CD4-positive, alpha-beta T cell treated with Interleukin-17A for 1 hour (primary cell): ENCODE data around the gene PCDHGA7.
"Not testable (repeated sequence)": the region's sequence is repeated elsewhere in the genome, so short reads cannot be mapped to it uniquely, and the experiment has no call there.

Experiments used
- DNase-seq: peaks from one replicate; pipeline ENCODE4 v3.0.0-alpha.2; 2020

Gene PCDHGA7

DNA sequence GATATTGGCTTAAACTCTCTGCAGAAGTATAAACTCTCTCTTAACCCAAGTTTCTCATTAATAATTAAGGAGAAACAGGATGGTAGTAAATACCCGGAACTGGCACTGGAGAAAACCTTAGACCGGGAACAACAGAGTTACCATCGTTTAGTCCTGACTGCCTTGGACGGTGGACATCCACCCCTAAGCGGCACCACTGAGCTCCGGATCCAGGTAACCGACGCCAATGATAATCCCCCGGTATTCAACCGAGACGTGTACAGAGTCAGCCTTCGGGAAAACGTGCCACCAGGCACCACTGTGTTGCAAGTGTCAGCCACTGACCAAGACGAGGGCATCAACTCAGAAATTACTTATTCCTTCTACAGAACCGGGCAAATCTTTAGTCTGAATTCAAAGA lies 16.1 kb downstream of the PCDHGA7 start:
- no peak for DNase-seq

DNA sequence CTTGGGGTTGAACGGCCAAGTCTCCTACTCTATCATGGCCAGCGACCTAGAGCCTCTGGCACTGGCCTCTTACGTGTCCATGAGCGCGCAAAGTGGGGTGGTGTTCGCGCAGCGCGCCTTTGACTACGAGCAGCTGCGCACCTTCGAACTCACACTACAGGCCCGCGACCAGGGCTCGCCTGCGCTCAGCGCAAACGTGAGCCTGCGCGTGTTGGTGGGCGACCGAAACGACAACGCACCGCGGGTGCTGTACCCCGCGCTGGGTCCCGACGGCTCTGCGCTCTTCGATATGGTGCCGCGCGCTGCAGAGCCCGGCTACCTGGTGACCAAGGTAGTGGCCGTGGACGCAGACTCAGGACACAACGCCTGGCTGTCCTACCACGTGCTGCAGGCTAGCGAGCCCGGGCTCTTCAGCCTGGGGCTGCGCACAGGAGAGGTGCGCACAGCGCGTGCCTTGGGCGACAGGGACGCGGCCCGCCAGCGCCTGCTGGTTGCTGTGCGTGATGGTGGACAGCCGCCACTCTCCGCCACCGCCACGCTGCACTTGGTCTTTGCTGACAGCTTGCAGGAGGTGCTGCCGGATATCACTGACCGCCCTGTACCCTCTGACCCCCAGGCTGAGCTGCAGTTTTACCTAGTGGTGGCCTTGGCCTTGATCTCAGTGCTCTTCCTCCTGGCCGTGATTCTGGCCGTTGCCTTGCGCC lies 17.2 kb downstream of the PCDHGA7 start:
- DNase-seq, result no peak

DNA sequence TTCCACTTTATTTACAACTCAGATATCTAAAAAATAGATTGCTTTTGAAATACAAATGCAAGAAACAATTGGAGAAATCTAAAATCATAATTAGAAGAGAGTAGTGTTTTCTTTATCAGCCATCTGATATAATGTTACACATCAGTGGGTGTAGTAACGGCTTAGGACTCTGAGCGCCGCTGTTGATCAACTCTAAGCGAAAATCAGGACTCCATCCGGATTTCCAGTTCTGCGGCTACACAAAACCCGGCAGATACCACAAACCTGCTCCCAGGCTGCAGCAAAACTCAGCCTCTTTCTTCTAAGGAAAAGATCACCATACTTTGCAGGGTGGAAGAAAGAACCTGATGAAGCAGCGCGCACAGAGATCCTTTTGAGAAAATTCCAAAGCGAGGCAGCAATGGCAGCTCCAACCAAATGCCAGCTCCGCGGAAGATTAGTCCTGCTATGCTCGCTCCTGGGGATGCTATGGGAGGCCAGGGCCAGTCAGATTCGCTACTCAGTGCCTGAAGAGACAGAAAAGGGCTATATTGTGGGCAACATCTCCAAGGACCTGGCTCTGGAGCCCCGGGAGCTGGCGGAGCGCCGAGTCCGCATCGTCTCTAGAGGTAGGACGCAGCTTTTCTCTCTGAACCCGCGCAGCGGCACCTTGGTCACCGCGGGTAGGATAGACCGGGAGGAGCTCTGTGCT lies 20.2 kb downstream of the PCDHGA7 start, which contains the start of gene PCDHGA9:
TSS of gene PCDHGA9 (plus strand) at position 226 of the 691 bp plus-strand sequence. CDS start at position 401, 175 bp downstream.
- DNase-seq, result peak; percentile 22

DNA sequence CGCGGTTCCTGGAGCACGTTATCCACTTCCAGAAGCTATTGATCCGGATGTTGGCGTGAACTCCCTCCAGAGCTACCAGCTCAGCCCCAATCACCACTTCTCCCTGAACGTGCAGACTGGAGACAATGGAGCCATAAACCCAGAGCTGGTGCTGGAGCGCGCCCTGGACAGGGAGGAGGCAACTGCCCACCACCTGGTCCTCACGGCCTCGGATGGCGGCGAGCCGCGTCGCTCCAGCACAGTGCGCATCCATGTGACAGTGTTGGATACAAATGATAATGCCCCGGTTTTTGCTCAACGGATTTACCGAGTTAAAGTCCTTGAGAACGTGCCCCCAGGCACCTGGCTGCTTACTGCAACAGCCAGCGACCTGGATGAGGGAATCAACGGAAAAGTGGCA lies 20.8 kb downstream of the PCDHGA7 start:
- DNase-seq, result no peak

DNA sequence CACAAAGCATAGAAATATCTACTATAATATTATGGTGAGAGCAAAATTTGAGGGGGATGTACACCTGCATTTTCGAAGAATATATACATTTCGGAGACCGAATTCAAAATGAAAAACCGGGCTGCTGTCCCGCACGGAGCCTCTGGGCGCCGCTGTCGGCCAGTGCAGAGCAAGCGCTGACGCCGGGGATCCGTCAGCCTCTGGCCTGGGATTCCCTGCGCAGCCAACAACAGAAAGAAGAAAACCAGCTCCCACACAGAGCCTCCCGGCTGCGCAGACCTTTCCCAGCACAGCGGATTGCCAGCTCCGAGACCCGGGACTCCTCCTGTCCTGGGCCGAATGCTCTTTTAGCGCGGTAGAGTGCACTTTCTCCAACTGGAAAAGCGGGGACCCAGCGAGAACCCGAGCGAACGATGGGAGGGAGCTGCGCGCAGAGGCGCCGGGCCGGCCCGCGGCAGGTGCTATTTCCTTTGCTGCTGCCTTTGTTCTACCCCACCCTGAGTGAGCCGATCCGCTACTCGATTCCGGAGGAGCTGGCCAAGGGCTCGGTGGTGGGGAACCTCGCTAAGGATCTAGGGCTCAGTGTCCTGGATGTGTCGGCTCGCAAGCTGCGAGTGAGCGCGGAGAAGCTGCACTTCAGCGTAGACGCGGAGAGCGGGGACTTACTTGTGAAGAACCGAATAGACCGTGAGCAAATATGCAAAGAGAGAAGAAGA lies 25.4 kb downstream of the PCDHGA7 start, which contains the start of gene PCDHGB6:
TSS of gene PCDHGB6 (plus strand) at position 232 of the 716 bp plus-strand sequence. CDS start at position 414, 182 bp downstream.
- peak; percentile 40 for DNase-seq

DNA sequence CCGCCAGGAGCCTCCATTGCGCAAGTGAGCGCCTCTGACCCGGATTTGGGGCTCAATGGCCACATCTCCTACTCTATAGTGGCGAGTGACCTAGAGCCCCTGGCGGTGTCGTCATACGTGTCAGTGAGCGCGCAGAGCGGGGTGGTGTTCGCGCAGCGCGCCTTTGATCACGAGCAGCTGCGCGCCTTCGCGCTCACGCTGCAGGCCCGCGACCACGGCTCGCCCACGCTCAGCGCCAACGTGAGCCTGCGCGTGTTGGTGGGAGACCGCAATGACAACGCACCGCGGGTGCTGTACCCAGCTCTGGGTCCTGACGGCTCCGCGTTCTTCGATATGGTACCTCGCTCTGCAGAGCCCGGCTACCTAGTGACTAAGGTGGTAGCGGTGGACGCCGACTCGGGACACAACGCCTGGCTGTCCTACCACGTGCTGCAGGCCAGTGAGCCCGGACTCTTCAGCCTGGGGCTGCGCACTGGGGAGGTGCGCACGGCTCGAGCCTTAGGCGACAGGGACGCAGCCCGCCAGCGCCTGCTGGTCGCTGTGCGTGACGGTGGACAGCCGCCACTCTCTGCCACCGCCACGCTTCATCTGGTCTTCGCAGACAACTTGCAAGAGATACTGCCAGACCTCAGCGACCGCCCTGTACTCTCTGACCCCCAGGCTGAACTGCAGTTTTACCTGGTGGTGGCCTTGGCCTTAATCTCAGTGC lies 27.2 kb downstream of the PCDHGA7 start:
- DNase-seq, result no peak

DNA sequence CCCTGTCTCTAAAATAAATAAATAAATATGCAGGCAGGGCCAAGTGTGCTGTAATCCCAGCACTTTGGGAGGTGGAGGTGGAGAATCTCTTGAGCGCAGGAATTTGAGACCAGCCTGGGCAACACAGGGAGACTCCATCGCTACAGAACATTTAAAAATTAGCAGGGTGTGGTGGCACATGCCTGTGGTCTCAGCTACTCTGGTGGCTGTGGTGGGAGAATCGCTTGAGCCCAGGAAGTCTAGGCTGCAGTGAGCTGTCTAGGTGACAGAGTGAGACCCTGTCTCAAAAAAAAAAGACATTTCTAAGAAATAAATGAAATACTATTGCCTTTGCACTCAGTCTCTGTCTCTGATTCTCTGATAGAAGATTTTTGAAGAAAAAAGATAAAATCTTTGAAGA lies 29.0 kb downstream of the PCDHGA7 start:
- no peak for DNase-seq

DNA sequence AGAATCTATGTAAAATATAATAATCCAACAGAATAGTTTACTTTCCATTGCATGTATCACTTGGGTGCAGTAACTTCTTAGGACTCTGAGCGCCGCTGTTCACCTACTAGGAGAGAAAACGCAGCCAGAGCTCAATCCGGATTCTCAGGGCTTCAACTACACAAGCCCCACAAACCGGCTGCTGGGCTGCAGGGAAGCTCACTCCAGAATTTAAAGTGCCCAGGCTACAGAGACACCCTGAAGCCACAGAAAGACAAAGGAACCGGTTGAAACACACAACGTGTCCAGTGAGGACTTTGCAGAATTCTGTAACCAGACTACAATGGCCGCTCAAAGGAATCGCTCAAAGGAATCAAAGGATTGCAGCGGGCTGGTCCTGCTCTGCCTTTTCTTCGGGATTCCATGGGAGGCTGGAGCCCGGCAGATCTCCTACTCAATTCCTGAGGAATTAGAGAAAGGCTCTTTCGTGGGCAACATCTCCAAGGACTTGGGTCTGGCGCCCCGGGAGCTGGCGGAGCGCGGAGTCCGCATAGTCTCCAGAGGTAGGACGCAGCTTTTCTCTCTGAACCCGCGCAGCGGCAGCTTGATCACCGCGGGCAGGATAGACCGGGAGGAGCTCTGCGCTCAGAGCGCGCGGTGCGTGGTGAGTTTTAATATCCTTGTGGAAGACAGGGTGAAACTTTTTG lies 30.5 kb downstream of the PCDHGA7 start, which contains the start of gene PCDHGA10:
TSS of gene PCDHGA10 (plus strand) at position 134 of the 686 bp plus-strand sequence. CDS start at position 323, 189 bp downstream.
- peak; percentile 70 for DNase-seq

DNA sequence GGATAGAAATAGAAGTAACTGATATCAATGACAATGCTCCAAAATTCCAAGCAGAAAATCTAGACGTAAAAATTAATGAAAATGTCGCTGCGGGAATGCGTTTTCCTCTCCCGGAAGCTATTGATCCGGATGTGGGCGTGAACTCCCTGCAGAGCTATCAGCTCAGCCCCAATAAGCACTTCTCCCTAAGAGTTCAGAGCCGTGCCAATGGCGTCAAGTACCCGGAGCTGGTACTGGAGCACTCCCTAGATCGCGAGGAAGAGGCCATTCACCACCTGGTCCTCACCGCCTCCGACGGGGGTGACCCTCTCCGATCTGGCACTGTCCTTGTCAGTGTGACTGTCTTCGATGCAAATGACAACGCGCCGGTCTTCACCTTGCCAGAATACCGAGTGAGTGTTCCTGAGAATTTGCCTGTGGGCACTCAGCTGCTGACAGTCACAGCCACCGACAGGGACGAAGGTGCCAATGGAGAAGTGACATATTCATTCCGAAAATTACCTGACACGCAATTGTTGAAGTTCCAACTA lies 31.1 kb downstream of the PCDHGA7 start:
- no peak for DNase-seq

DNA sequence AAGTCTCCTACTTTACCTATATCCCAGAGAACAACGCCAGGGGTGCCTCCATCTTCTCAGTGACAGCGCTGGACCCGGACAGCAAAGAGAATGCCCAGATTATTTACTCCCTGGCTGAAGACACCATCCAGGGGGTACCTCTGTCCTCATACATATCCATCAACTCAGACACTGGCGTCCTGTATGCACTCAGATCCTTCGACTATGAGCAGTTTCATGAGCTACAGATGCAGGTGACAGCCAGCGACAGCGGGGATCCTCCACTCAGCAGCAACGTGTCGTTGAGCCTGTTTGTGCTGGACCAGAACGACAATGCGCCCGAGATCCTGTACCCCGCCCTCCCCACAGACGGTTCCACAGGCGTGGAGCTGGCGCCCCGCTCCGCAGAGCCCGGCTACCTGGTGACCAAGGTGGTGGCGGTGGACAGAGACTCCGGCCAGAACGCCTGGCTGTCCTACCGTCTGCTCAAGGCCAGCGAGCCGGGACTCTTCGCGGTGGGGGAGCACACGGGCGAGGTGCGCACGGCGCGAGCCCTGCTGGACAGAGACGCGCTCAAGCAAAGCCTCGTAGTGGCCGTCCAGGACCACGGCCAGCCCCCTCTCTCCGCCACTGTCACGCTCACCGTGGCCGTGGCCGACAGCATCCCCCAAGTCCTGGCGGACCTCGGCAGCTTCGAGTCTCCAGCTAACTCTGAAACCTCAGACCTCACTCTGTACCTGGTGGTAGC lies 32.2 kb downstream of the PCDHGA7 start:
- DNase-seq, result not testable (repeated sequence)

DNA sequence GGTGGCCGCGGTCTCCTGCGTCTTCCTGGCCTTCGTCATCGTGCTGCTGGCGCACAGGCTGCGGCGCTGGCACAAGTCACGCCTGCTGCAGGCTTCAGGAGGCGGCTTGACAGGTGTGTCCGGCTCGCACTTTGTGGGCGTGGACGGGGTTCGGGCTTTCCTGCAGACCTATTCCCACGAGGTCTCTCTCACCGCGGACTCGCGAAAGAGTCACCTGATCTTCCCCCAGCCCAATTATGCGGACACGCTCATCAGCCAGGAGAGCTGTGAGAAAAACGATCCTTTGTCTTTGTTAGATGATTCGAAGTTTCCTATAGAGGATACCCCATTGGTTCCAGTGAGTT lies 32.7 kb downstream of the PCDHGA7 start:
- not testable (repeated sequence) for DNase-seq

DNA sequence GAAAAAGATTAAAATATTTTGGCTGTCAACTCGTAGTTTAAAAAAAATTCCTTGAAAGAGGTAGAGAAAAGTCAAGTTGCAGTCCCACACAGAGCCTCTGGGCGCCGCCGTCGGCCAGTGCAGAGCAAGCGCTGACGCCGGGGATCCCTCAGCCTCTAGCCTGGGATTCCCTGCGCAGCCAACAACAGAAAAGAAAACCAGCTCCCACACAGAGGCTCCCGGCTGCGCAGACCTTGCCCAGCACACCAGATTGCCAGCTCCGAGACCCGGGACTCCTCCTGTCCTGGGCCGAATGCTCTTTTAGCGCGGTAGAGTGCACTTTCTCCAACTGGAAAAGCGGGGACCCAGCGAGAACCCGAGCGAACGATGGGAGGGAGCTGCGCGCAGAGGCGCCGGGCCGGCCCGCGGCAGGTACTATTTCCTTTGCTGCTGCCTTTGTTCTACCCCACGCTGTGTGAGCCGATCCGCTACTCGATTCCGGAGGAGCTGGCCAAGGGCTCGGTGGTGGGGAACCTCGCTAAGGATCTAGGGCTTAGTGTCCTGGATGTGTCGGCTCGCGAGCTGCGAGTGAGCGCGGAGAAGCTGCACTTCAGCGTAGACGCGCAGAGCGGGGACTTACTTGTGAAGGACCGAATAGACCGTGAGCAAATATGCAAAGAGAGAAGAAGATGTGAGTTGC lies 35.1 kb downstream of the PCDHGA7 start, which contains the start of gene PCDHGB7:
TSS of gene PCDHGB7 (plus strand) at position 184 of the 679 bp plus-strand sequence. CDS start at position 367, 183 bp downstream.
- peak; percentile 52 for DNase-seq

DNA sequence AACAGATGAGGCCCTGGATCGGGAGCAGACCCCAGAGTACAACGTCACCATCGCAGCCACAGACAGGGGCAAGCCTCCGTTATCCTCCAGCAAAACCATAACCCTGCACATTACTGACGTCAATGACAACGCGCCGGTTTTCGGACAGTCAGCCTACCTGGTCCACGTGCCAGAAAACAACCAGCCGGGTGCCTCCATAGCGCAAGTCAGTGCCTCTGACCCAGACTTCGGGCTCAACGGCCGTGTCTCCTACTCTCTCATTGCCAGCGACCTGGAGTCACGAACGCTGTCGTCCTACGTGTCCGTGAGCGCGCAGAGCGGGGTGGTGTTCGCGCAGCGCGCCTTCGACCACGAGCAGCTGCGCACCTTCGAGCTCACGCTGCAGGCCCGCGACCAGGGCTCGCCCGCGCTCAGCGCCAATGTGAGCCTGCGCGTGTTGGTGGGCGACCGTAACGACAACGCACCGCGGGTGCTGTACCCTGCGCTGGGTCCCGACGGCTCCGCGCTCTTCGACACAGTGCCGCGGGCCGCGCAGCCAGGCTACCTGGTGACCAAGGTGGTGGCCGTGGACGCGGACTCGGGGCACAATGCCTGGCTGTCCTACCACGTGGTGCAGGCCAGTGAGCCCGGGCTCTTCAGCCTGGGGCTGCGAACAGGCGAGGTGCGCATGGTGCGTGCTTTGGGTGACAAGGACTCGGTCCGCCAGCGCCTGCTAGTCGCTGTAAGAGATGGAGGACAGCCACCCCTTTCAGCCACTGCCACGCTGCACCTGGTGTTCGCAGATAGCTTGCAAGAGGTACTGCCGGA lies 36.7 kb downstream of the PCDHGA7 start:
- DNase-seq, result no peak

DNA sequence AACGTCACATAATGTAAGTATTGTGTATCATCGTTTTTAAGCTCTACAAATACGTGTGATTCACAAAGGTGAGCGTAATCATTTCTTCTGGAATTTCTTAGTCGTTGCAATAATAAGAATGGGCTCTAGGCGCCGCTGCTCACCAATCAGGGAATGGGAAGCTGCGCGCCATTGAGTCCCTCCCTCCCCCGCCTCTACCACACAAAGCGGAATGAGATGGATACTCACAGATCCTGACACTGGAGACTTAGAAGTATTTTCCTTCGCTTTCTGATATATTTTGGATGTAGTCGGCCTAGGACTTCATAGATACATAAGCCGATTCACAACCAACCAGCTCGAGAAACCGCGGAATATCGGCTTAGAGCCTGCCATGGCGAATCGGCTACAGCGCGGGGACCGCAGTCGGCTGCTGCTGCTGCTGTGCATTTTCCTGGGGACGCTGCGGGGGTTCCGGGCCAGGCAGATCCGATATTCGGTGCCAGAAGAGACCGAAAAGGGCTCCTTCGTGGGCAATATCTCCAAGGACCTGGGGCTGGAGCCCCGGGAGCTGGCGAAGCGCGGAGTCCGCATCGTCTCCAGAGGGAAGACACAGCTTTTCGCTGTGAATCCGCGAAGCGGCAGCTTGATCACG lies 38.4 kb downstream of the PCDHGA7 start, which contains the start of gene PCDHGA11:
TSS of gene PCDHGA11 (plus strand) at position 197 of the 634 bp plus-strand sequence. CDS start at position 374, 177 bp downstream.
- peak; percentile 56 for DNase-seq

DNA sequence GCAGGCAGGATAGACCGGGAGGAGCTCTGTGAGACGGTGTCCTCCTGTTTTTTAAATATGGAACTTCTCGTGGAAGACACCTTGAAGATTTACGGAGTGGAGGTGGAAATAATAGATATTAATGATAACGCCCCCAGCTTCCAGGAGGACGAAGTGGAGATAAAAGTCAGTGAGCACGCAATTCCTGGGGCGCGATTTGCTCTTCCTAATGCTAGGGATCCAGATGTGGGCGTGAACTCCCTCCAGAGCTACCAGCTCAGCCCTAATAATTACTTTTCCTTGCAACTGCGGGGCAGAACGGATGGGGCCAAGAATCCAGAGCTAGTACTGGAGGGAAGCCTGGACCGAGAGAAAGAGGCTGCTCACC lies 38.9 kb downstream of the PCDHGA7 start:
- DNase-seq, result no peak

DNA sequence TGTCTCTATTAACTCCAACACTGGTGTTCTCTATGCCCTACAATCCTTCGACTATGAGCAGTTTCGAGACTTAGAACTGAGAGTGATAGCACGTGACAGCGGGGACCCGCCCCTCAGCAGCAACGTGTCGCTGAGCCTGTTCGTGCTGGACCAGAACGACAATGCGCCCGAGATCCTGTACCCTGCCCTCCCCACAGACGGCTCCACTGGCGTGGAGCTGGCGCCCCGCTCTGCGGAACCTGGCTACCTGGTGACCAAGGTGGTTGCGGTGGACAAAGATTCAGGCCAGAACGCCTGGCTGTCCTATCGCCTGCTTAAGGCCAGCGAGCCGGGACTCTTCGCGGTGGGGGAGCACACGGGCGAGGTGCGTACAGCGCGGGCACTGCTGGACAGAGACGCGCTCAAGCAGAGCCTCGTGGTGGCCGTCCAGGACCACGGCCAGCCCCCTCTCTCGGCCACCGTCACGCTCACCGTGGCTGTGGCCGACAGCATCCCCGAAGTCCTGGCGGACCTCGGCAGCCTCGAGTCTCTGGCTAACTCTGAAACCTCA lies 40.3 kb downstream of the PCDHGA7 start:
- DNase-seq, result no peak

DNA sequence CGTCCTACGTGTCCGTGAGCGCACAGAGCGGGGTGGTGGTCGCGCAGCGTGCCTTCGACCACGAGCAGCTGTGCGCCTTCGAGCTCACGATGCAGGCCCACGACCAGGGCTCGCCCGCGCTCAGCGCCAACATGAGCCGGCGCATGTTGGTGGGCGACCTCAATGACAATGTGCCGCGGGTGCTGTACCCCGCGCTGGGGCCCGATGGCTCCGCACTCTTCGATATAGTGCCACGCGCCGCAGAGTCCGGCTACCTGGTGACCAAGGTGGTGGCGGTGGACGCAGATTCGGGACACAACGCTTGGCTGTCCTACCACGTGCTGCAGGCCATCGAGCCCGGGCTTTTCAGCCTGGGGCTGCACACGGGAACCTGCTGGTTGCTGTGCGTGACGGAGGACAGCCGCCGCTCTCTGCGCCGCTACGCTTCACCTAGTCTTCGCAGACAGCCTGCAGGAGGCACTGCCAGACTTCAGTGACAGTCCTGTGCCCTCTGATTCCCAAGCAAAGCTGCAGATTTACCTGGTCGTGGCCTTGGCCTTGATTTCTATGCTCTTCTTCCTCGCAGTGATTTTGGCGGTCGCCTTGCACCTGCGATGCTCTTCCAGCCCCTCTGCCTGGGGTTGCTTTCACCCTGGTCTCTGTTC lies 45.4 kb downstream of the PCDHGA7 start:
- DNase-seq, result no peak
